Liver (tissue), 9 donors: ENCODE measurements around the gene CASQ1. TPM values are rescaled to one million over a fixed set of nuclear protein-coding genes. Genes with fewer than 3 reads are reported as not detected.

ENCODE experiments used
- DNase-seq: peaks from one replicate; pipeline ENCODE4 v3.0.0-alpha.2; 2017; ENCODE audit warnings: low spot score
- H3K27ac ChIP-seq, 2 donors: one replicate each; pipeline ENCODE4 v1.7.0; 2013; ENCODE audit warnings: inconsistent platforms in 2 of 2, low read length in 2 of 2, control low read depth in 1 of 2, low read depth in 1 of 2, mild to moderate bottlenecking in 1 of 2
- H3K27me3 ChIP-seq, 4 donors: one replicate each; pipeline versions ENCODE4 v1.6.1 to v1.7.0; 2013; ENCODE audit warnings: low read length in 3 of 4, inconsistent platforms in 1 of 4, mild to moderate bottlenecking in 1 of 4, moderate library complexity in 1 of 4; ENCODE audit not compliant: control insufficient read depth in 4 of 4, insufficient read depth in 4 of 4
- H3K36me3 ChIP-seq, 4 donors: one replicate each; pipeline versions ENCODE4 v1.6.1 to v1.7.0; 2013; ENCODE audit warnings: low read length in 3 of 4, mild to moderate bottlenecking in 3 of 4, low read depth in 1 of 4, moderate library complexity in 1 of 4; ENCODE audit not compliant: control insufficient read depth in 4 of 4, insufficient read depth in 3 of 4
- H3K4me1 ChIP-seq, 4 donors: one replicate each; pipeline versions ENCODE4 v1.6.1 to v1.7.0; 2013; ENCODE audit warnings: low read length in 3 of 4, mild to moderate bottlenecking in 3 of 4, moderate library complexity in 1 of 4; ENCODE audit not compliant: control insufficient read depth in 4 of 4, insufficient read depth in 4 of 4
- H3K4me3 ChIP-seq, 3 donors: one replicate each; pipeline versions ENCODE4 v1.6.1 to v1.7.0; 2013; ENCODE audit warnings: low read length in 3 of 3, control low read depth in 1 of 3, low read depth in 1 of 3, mild to moderate bottlenecking in 1 of 3
- H3K9ac ChIP-seq, 2 donors: one replicate each; pipeline ENCODE4 v1.7.0; 2013; ENCODE audit warnings: low read length in 2 of 2, mild to moderate bottlenecking in 2 of 2, moderate library complexity in 2 of 2, control low read depth in 1 of 2, low read depth in 1 of 2
- H3K9me3 ChIP-seq, 4 donors: one replicate each; pipeline versions ENCODE4 v1.6.1 to v1.7.0; 2013; ENCODE audit warnings: low read length in 3 of 4; ENCODE audit not compliant: control insufficient read depth in 4 of 4
- EGR1 ChIP-seq, 2 donors: IDR thresholded peaks; 2 replicates each; pipeline ENCODE4 v1.6.1; 2016 to 2018; ENCODE audit warnings: antibody characterized with exemption in 2 of 2, low read depth in 2 of 2
- FOXA1 ChIP-seq: IDR thresholded peaks from 2 replicates; pipeline ENCODE4 v1.6.1; 2016; ENCODE audit warnings: antibody characterized with exemption
- FOXA2 ChIP-seq: IDR thresholded peaks from 2 replicates; pipeline ENCODE4 v1.6.1; 2016; ENCODE audit warnings: antibody characterized with exemption
- GABPA ChIP-seq, 2 donors: IDR thresholded peaks in 1 of 2; conservative IDR thresholded peaks in 1 of 2; 2 replicates each; pipeline ENCODE4 v1.6.1; 2016; ENCODE audit warnings: antibody characterized with exemption in 2 of 2, mild to moderate bottlenecking in 1 of 2, moderate library complexity in 1 of 2
- HNF4A ChIP-seq, 2 donors: conservative IDR thresholded peaks; 2 replicates each; pipeline ENCODE4 v1.6.1; 2016; ENCODE audit warnings: antibody characterized with exemption in 2 of 2, mild to moderate bottlenecking in 2 of 2
- HNF4G ChIP-seq: IDR thresholded peaks from 2 replicates; pipeline ENCODE4 v1.6.1; 2016; ENCODE audit warnings: antibody characterized with exemption
- JUND ChIP-seq, 2 donors: IDR thresholded peaks; 2 replicates each; pipeline ENCODE4 v1.6.1; 2016; ENCODE audit warnings: antibody characterized with exemption in 2 of 2
- NR2F2 ChIP-seq: IDR thresholded peaks from 2 replicates; pipeline ENCODE4 v1.6.1; 2016; ENCODE audit warnings: antibody characterized with exemption
- RAD21 ChIP-seq, 2 donors: IDR thresholded peaks; 2 replicates each; pipeline ENCODE4 v1.6.1; 2016; ENCODE audit warnings: antibody characterized with exemption in 2 of 2, mild to moderate bottlenecking in 2 of 2
- RXRA ChIP-seq, 2 donors: IDR thresholded peaks; 2 replicates each; pipeline ENCODE4 v1.6.1; 2017 to 2018; ENCODE audit warnings: antibody characterized with exemption in 2 of 2, mild to moderate bottlenecking in 1 of 2
- SP1 ChIP-seq: IDR thresholded peaks from 2 replicates; pipeline ENCODE4 v1.6.1; 2018; ENCODE audit warnings: antibody characterized with exemption, mild to moderate bottlenecking
- TAF1 ChIP-seq: conservative IDR thresholded peaks from 2 replicates; pipeline ENCODE4 v1.6.1; 2016; ENCODE audit warnings: antibody characterized with exemption, mild to moderate bottlenecking
- YY1 ChIP-seq: IDR thresholded peaks from 2 replicates; pipeline ENCODE4 v1.6.1; 2016; ENCODE audit warnings: antibody characterized with exemption, mild to moderate bottlenecking
- WGBS: extraction: QIAGEN DNeasy Blood & Tissue Kit; methylation state at CpG from one replicate; pipeline ENCODE4 v1.1.7; 2013; 5-methylcytosine and 5-hydroxymethylcytosine counted together
- polyA plus RNA-seq, 2 donors: library from polyadenylated mRNA; stranded (reverse) in 1 of 2; unstranded in 1 of 2; fragments of 200-250 nt in 1 of 2; fragments of >200 nt in 1 of 2; fragmentation: Nextera tagmentation in 1 of 2; extraction: Ambion mirVana in 1 of 2; gene quantifications; one replicate each; pipeline versions ENCODE4 v1.2.1 to v1.2.3, GENCODE V29; 2013 to 2015
- total RNA-seq, 2 donors: library from RNA; depleted of rRNA; stranded (reverse); fragments of >200 nt; gene quantifications; one replicate each; pipeline ENCODE4 v1.2.3, GENCODE V29; 2014
- TF ChIP-seq, protein P1 (sequence below): IDR thresholded peaks from 2 replicates; pipeline ENCODE4 v1.6.1; 2016; ENCODE audit warnings: antibody characterized with exemption
- TF ChIP-seq, protein P2 (sequence below): IDR thresholded peaks from 2 replicates; pipeline ENCODE4 v1.6.1; 2016; ENCODE audit warnings: antibody characterized with exemption
- TF ChIP-seq, protein P3 (sequence below): fragments of 150-350 bp; IDR thresholded peaks from 2 replicates; pipeline ENCODE4 v1.5.1; 2017; ENCODE audit warnings: improper control_type of control experiment, low read depth, low read length; ENCODE audit not compliant: missing input control
- TF ChIP-seq, protein P4 (sequence below): IDR thresholded peaks from 2 replicates; pipeline ENCODE4 v1.6.1; 2016; ENCODE audit warnings: antibody characterized with exemption, mild to moderate bottlenecking
- TF ChIP-seq, protein P5 (sequence below): IDR thresholded peaks from 2 replicates; pipeline ENCODE4 v1.6.1; 2016; ENCODE audit warnings: antibody characterized with exemption
- donor health status: healthy.
- donor health status: healthy.
- donor health status: healthy.
- donor health status: healthy.
- donor health status: healthy.

The CASQ1 gene
- total and polyA plus RNA-seq, 4 donors = not detected

DNA sequence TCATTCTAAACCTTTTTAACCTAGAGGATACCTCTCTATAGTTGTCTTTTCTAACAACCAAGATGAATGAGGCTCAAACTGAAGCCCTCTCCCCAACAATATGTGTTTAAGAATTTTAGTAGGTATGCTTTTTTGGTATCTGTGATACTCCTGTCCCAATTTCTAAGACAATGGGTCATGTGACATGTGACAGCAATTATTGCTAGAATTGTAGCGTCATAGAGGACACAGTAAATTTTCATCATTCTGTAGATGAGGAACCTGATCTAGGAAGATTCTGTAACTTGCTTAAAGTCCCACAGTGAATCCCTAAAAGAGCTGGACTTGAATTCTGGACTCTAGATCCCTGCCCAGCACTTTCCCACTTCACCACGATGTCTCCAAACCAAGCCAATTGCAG lies 11.6 kb upstream of the CASQ1 start:
- Histone ChIP-seq H3K9me3 (no peaks in the 10 kb centered on the region), H3K9ac (no peak overlapping the region), H3K4me1 (no peaks in the 10 kb centered on the region), H3K27ac (no peak overlapping the region), H3K36me3 (no peaks in the 10 kb centered on the region), H3K4me3 (no peak overlapping the region), H3K27me3 (no peaks in the 10 kb centered on the region)
- no peak for TF ChIP-seq SP1
- TF ChIP-seq NR2F2 = no peak
- TF ChIP-seq FOXA2 = no peak
- no peak for TF ChIP-seq RAD21 (IDR thresholded peaks at IDR 0.05)
- no peak for TF ChIP-seq GABPA (IDR thresholded peaks at IDR 0.05 in 1 of 2, conservative IDR thresholded peaks at IDR 0.05 in 1 of 2)
- TF ChIP-seq YY1 = no peak
- no peak for TF ChIP-seq TAF1
- TF ChIP-seq, protein P1, sequence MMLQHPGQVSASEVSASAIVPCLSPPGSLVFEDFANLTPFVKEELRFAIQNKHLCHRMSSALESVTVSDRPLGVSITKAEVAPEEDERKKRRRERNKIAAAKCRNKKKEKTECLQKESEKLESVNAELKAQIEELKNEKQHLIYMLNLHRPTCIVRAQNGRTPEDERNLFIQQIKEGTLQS = no peak
- TF ChIP-seq RXRA (IDR thresholded peaks at IDR 0.05) = no peak
- no peak for DNase-seq
- 90% methylated on average over 2 of the region's 2 CpGs for WGBS

DNA sequence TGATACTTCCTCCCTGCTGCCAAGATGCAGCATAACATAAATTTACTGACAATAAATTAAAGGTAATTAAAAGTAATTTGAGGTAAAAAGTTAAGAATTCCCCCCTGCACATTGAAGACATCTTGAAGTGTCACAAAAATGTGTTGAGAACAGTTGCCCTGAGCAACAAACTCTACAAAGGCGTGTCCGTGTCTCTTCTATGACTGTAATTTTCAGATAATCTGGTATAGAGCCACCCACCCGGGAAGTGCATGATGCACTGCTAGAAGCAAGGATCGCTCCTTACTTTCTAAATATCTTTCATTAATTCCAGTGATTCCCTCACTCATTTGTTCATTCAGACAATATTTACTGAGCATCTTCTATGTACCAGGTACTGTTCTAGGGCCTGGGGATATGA lies 11.0 kb upstream of the CASQ1 start:
- no peak for DNase-seq
- H3K27ac ChIP-seq = no peak overlapping the region
- no peak overlapping the region for H3K4me3 ChIP-seq
- H3K9ac ChIP-seq = no peak overlapping the region
- H3K27me3 ChIP-seq = no peaks in the 10 kb centered on the region
- 84% methylated on average over 4 of the region's 4 CpGs for WGBS
- H3K36me3 ChIP-seq = no peaks in the 10 kb centered on the region
- no peaks in the 10 kb centered on the region for H3K4me1 ChIP-seq
- no peaks in the 10 kb centered on the region for H3K9me3 ChIP-seq
- TF ChIP-seq, protein P2, sequence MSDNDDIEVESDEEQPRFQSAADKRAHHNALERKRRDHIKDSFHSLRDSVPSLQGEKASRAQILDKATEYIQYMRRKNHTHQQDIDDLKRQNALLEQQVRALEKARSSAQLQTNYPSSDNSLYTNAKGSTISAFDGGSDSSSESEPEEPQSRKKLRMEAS = no peak
- no peak for TF ChIP-seq GABPA (IDR thresholded peaks at IDR 0.05 in 1 of 2, conservative IDR thresholded peaks at IDR 0.05 in 1 of 2)
- no peak for TF ChIP-seq RXRA (IDR thresholded peaks at IDR 0.05)

DNA sequence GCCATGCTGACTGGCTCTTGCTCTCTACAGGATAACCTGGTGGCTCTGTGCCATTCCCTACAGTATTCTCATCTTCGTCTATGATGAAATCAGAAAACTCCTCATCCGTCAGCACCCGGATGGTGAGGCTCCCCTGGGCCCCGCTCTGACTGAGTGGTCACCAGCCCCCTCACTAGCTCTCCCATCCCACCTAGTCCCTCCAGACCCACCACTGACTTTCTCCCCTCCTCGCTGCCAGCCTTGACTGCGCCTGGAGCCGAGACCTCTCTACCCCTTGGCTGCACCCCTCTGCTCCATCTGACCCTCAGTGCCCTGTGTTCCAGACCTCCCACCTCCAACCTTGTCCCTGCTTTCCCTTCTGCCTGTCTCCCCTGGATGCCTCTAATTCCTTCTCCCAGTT lies 4.1 kb upstream of the CASQ1 start:
- TF ChIP-seq, protein P3, sequence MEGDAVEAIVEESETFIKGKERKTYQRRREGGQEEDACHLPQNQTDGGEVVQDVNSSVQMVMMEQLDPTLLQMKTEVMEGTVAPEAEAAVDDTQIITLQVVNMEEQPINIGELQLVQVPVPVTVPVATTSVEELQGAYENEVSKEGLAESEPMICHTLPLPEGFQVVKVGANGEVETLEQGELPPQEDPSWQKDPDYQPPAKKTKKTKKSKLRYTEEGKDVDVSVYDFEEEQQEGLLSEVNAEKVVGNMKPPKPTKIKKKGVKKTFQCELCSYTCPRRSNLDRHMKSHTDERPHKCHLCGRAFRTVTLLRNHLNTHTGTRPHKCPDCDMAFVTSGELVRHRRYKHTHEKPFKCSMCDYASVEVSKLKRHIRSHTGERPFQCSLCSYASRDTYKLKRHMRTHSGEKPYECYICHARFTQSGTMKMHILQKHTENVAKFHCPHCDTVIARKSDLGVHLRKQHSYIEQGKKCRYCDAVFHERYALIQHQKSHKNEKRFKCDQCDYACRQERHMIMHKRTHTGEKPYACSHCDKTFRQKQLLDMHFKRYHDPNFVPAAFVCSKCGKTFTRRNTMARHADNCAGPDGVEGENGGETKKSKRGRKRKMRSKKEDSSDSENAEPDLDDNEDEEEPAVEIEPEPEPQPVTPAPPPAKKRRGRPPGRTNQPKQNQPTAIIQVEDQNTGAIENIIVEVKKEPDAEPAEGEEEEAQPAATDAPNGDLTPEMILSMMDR = no peak
- TF ChIP-seq JUND (IDR thresholded peaks at IDR 0.05) (no peak), TAF1 (no peak), GABPA (IDR thresholded peaks at IDR 0.05 in 1 of 2, conservative IDR thresholded peaks at IDR 0.05 in 1 of 2) (no peak), EGR1 (IDR thresholded peaks at IDR 0.05; ENCODE audit: low read depth in 2 of 2) (no peak), FOXA2 (no peak), HNF4G (no peak), RAD21 (IDR thresholded peaks at IDR 0.05) (no peak), NR2F2 (no peak), RXRA (IDR thresholded peaks at IDR 0.05) (no peak), FOXA1 (no peak), SP1 (no peak), YY1 (no peak), HNF4A (conservative IDR thresholded peaks at IDR 0.05) (no peak)
- TF ChIP-seq, protein P1 = no peak
- TF ChIP-seq, protein P4, sequence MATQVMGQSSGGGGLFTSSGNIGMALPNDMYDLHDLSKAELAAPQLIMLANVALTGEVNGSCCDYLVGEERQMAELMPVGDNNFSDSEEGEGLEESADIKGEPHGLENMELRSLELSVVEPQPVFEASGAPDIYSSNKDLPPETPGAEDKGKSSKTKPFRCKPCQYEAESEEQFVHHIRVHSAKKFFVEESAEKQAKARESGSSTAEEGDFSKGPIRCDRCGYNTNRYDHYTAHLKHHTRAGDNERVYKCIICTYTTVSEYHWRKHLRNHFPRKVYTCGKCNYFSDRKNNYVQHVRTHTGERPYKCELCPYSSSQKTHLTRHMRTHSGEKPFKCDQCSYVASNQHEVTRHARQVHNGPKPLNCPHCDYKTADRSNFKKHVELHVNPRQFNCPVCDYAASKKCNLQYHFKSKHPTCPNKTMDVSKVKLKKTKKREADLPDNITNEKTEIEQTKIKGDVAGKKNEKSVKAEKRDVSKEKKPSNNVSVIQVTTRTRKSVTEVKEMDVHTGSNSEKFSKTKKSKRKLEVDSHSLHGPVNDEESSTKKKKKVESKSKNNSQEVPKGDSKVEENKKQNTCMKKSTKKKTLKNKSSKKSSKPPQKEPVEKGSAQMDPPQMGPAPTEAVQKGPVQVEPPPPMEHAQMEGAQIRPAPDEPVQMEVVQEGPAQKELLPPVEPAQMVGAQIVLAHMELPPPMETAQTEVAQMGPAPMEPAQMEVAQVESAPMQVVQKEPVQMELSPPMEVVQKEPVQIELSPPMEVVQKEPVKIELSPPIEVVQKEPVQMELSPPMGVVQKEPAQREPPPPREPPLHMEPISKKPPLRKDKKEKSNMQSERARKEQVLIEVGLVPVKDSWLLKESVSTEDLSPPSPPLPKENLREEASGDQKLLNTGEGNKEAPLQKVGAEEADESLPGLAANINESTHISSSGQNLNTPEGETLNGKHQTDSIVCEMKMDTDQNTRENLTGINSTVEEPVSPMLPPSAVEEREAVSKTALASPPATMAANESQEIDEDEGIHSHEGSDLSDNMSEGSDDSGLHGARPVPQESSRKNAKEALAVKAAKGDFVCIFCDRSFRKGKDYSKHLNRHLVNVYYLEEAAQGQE = no peak
- TF ChIP-seq, protein P2 = no peak
- TF ChIP-seq, protein P5, sequence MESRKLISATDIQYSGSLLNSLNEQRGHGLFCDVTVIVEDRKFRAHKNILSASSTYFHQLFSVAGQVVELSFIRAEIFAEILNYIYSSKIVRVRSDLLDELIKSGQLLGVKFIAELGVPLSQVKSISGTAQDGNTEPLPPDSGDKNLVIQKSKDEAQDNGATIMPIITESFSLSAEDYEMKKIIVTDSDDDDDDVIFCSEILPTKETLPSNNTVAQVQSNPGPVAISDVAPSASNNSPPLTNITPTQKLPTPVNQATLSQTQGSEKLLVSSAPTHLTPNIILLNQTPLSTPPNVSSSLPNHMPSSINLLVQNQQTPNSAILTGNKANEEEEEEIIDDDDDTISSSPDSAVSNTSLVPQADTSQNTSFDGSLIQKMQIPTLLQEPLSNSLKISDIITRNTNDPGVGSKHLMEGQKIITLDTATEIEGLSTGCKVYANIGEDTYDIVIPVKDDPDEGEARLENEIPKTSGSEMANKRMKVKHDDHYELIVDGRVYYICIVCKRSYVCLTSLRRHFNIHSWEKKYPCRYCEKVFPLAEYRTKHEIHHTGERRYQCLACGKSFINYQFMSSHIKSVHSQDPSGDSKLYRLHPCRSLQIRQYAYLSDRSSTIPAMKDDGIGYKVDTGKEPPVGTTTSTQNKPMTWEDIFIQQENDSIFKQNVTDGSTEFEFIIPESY = no peak
- H3K9ac ChIP-seq = no peak overlapping the region
- H3K27ac ChIP-seq = no peak overlapping the region
- no peak for DNase-seq
- no peaks in the 10 kb centered on the region for H3K36me3 ChIP-seq
- 84% methylated on average over 7 of the region's 7 CpGs for WGBS
- no peak overlapping the region for H3K4me3 ChIP-seq
- no peaks in the 10 kb centered on the region for H3K4me1 ChIP-seq
- no peaks in the 10 kb centered on the region for H3K27me3 ChIP-seq
- H3K9me3 ChIP-seq = no peaks in the 10 kb centered on the region
